ENCODE measurements around the gene ELOB. TPM values are rescaled to one million over a fixed set of nuclear protein-coding genes. Genes with fewer than 3 reads are reported as not detected.
A peak's percentile ranks its signal among the peaks of the same experiment; 100 is the strongest.

ELOB gene
- total and polyA plus RNA-seq, 2 of the 13 experiments (the other 11 are each of a cell fraction or from before 2014, with no cell fraction given): 208 to 225 TPM

- peak; percentile 33; the same call in 1 of the 2 replicates for TF ChIP-seq HNF4G (IDR thresholded peaks at IDR 0.05; ENCODE audit: borderline replicate concordance, low read depth, low read length)
- no peak for TF ChIP-seq HNF4G (CRISPR knock-in tag; IDR thresholded peaks at IDR 0.05; ENCODE audit: borderline replicate concordance, low read depth)
- TF ChIP-seq ZNF687 (CRISPR knock-in tag; IDR thresholded peaks at IDR 0.05): peak; percentile 34; the same call in 1 of the 2 replicates
- TF ChIP-seq TMF1 (CRISPR knock-in tag; IDR thresholded peaks at IDR 0.05; ENCODE audit: low read depth): no peak
- TF ChIP-seq HNRNPL (IDR thresholded peaks at IDR 0.05; ENCODE audit: low read depth, low read length): no peak
- no peak for TF ChIP-seq ZNF280B (CRISPR knock-in tag; IDR thresholded peaks at IDR 0.05; ENCODE audit: borderline replicate concordance)
- TF ChIP-seq ATF3 (CRISPR knock-in tag; IDR thresholded peaks at IDR 0.05): no peak
- TF ChIP-seq ZBTB42 (CRISPR knock-in tag; IDR thresholded peaks at IDR 0.05): no peak
- no peak for TF ChIP-seq ATF4 (CRISPR knock-in tag; IDR thresholded peaks at IDR 0.05)
- TF ChIP-seq ZNF430 (CRISPR knock-in tag; IDR thresholded peaks at IDR 0.05): no peak
- no peak for TF ChIP-seq RXRA (CRISPR knock-in tag; IDR thresholded peaks at IDR 0.05)
- TF ChIP-seq CEBPG (CRISPR knock-in tag; IDR thresholded peaks at IDR 0.05): no peak
- peak; percentile 51 for TF ChIP-seq HNF4A (CRISPR knock-in tag; IDR thresholded peaks at IDR 0.05)
- no peak for TF ChIP-seq CBFB (CRISPR knock-in tag; IDR thresholded peaks at IDR 0.05)
- no peak for TF ChIP-seq ZNF644 (CRISPR knock-in tag; IDR thresholded peaks at IDR 0.05; ENCODE audit: low read depth)
- no peak for TF ChIP-seq SAFB2 (CRISPR knock-in tag; IDR thresholded peaks at IDR 0.05; ENCODE audit: borderline replicate concordance, low read depth)
- no peak for TF ChIP-seq ZNF674 (CRISPR knock-in tag; IDR thresholded peaks at IDR 0.05; ENCODE audit: low read depth)
- TF ChIP-seq ETV5 (CRISPR knock-in tag; IDR thresholded peaks at IDR 0.05; ENCODE audit: borderline replicate concordance): no peak
- TF ChIP-seq ARID3A (IDR thresholded peaks at IDR 0.05; ENCODE audit: low read depth, low read length): no peak
- TF ChIP-seq ZNF770 (CRISPR knock-in tag; IDR thresholded peaks at IDR 0.05): no peak
- no peak for TF ChIP-seq HOXA3 (CRISPR knock-in tag; IDR thresholded peaks at IDR 0.05)
Observed at GRCh38 chr16:2815299-2815771, 38.3 kb upstream of the ELOB start (continued).

Measured in HepG2 (cell line).